ENCODE data around the gene EXT2.

GRCh38 chr11:44146931-44147330 lies 51.5 kb downstream of the EXT2 start:
- TF ChIP-seq CTCF (IDR thresholded peaks at IDR 0.05; ENCODE audit: low read length), result no peak
- TF ChIP-seq EZH2phosphoT487 (IDR thresholded peaks at IDR 0.05; ENCODE audit: low read length), result no peak

Measured in MM.1S (cell line).